Motor neuron (in vitro differentiated cells): Measurements from ENCODE around the gene OR11A1. TPM values are rescaled to one million over a fixed set of nuclear protein-coding genes. Genes with fewer than 3 reads are reported as not detected.
A peak's percentile ranks its signal among the peaks of the same experiment; 100 is the strongest.

Experiments used
- ATAC-seq, 8 experiments: fragments of 200-7000 bp; cut with Tn5 transposase; replicated peaks in 6 of 8; 2 replicates each; pipeline ENCODE4 v1.8.0; 2021; ENCODE audit warnings: mild to moderate bottlenecking in 8 of 8, moderate library complexity in 8 of 8
- H3K27ac ChIP-seq, 2 donors: fragments of 250-450 bp; sonication (Bioruptor Pico); 2 replicates each; pipeline ENCODE4 v1.9.0; 2021; ENCODE audit warnings: antibody characterized with exemption in 2 of 2, mild to moderate bottlenecking in 2 of 2, moderate library complexity in 1 of 2
- H3K4me1 ChIP-seq, 2 donors: fragments of 250-450 bp; sonication (Bioruptor Pico); replicated peaks in 1 of 2; 2 replicates each; pipeline ENCODE4 v1.6.1; 2021; ENCODE audit warnings: antibody characterized with exemption in 2 of 2, mild to moderate bottlenecking in 2 of 2, moderate library complexity in 1 of 2
- H3K4me3 ChIP-seq, 5 donors: fragments of 250-450 bp; sonication (Bioruptor Pico); 2 replicates each; pipeline ENCODE4 v1.9.0; 2021; ENCODE audit warnings: antibody characterized with exemption in 5 of 5, mild to moderate bottlenecking in 5 of 5, moderate library complexity in 4 of 5
- WGBS, 10 experiments: fragments of 450-650 bp; shearing (Covaris generic); methylation state at CpG; one replicate each; pipeline ENCODE4 v1.0.0; 2022; 5-methylcytosine and 5-hydroxymethylcytosine counted together
- in situ Hi-C, 9 experiments: fragments of 400-800 bp; cut with MboI; loops; one replicate each; pipeline ENCODE4 v1.15.0; 2021; ENCODE audit warnings: low sequenced_read_pairs in 9 of 9, low pct_unique_long_range_greater_than_20kb in 2 of 9; ENCODE audit not compliant: unreplicated experiment in 9 of 9
- total RNA-seq, 8 experiments: library from RNA; unstranded; fragments of 300-600 nt; gene quantifications; 2 replicates each; pipeline versions ENCODE4 v1.2.3 to v1.2.4, GENCODE V29; 2022

OR11A1 gene
- total RNA-seq, 8 experiments from 2014 or later, result 0.08 to 0.28 (median 0.28) TPM; not detected in 5

GRCh38 chr6:29490552-29490951 is 33.7 kb upstream of the OR11A1 start:
- in situ Hi-C loops, result no loop called here
- no peak for ATAC-seq
- no peaks in the 10 kb centered on the region for H3K4me1 ChIP-seq
- H3K27ac ChIP-seq, result no peak overlapping the region
- H3K4me3 ChIP-seq, result no peak overlapping the region
- 29 to 100% (median 60%) methylated on average over 1 of the region's 2 CpGs; no CpG with 5 or more reads in 3 of the 10 experiments for WGBS, 10 experiments

GRCh38 chr6:29490055-29490454 is 33.2 kb upstream of the OR11A1 start:
- Histone ChIP-seq H3K27ac (no peak overlapping the region), H3K4me1 (no peaks in the 10 kb centered on the region), H3K4me3 (no peak overlapping the region)
- WGBS, 10 experiments, result 22 to 94% (median 57%) methylated on average over 1 to 3 of the region's 3 CpGs; no CpG with 5 or more reads in 2 of the 10 experiments
- in situ Hi-C loops, result no loop called here
- ATAC-seq, result no peak

- Histone ChIP-seq H3K4me3 (no peak overlapping the region), H3K4me1 (no peaks in the 10 kb centered on the region), H3K27ac (no peak overlapping the region)
- ATAC-seq, result no peak
- in situ Hi-C loops, result no loop called here
- 23 to 100% (median 87%) methylated on average over 1 to 6 of the region's 8 CpGs; no CpG with 5 or more reads in 1 of the 10 experiments for WGBS, 10 experiments
These were observed 32.4 kb upstream of the OR11A1 start for GRCh38 chr6:29489286-29489685.

GRCh38 chr6:29488874-29489273 is 32.0 kb upstream of the OR11A1 start:
- no peak overlapping the region for H3K27ac ChIP-seq
- H3K4me1 ChIP-seq, result no peaks in the 10 kb centered on the region
- in situ Hi-C loops, result no loop called here
- ATAC-seq, result no peak
- no peak overlapping the region for H3K4me3 ChIP-seq

- ATAC-seq, result no peak
- in situ Hi-C loops, result no loop called here
- no peak within 1 kb of the TSS for H3K27ac ChIP-seq
- no peaks in the 10 kb centered on the region for H3K4me1 ChIP-seq
- WGBS, 10 experiments, result 54% methylated on average over 2 of the region's 2 CpGs; no CpG with 5 or more reads in 9 of the 10 experiments
- no peak within 1 kb of the TSS for H3K4me3 ChIP-seq
These were observed 30.8 kb upstream of the OR11A1 start, which contains the start of gene MAS1L for GRCh38 chr6:29487660-29488059. MAS1L (minus strand) TSS chr6:29487956; CDS start chr6:29487902, 54 bp downstream.

GRCh38 chr6:29487131-29487530 is 30.3 kb upstream of the OR11A1 start:
- 5 to 100% (median 50%) methylated on average over 1 to 4 of the region's 5 CpGs; no CpG with 5 or more reads in 5 of the 10 experiments for WGBS, 10 experiments
- H3K4me3 ChIP-seq, result no peak overlapping the region
- no peaks in the 10 kb centered on the region for H3K4me1 ChIP-seq
- in situ Hi-C loops, result no loop called here
- H3K27ac ChIP-seq, result no peak overlapping the region
- peak in 2 of 8 experiments; percentile 60 to 69 for ATAC-seq

- Histone ChIP-seq H3K4me3 (no peak overlapping the region), H3K27ac (no peak overlapping the region), H3K4me1 (no peaks in the 10 kb centered on the region)
- WGBS, 10 experiments, result 0 to 84% (median 60%) methylated on average over 2 to 4 of the region's 4 CpGs; no CpG with 5 or more reads in 3 of the 10 experiments
- peak in 2 of 8 experiments; percentile 67 to 85 for ATAC-seq
- in situ Hi-C loops, result no loop called here
These were observed 29.7 kb upstream of the OR11A1 start for GRCh38 chr6:29486577-29486976.

- Histone ChIP-seq H3K4me3 (no peak overlapping the region), H3K27ac (no peak overlapping the region), H3K4me1 (no peaks in the 10 kb centered on the region)
- in situ Hi-C loops, result no loop called here
- WGBS, 10 experiments, result 0 to 83% (median 33%) methylated on average over 1 of the region's 1 CpG; no CpG with 5 or more reads in 1 of the 10 experiments
- no peak for ATAC-seq
These were observed 26.9 kb upstream of the OR11A1 start for GRCh38 chr6:29483735-29484134.

- Histone ChIP-seq H3K4me1 (no peaks in the 10 kb centered on the region), H3K4me3 (no peak overlapping the region), H3K27ac (no peak overlapping the region)
- WGBS, 10 experiments, result 0 to 73% (median 27%) methylated on average over 2 to 3 of the region's 3 CpGs; no CpG with 5 or more reads in 2 of the 10 experiments
- in situ Hi-C loops, result no loop called here
- ATAC-seq, result no peak
These were observed 26.3 kb upstream of the OR11A1 start for GRCh38 chr6:29483186-29483585.

- Histone ChIP-seq H3K4me3 (no peak overlapping the region), H3K27ac (no peak overlapping the region), H3K4me1 (no peaks in the 10 kb centered on the region)
- in situ Hi-C loops, result no loop called here
- WGBS, 10 experiments, result 0 to 89% (median 44%) methylated on average over 1 to 2 of the region's 2 CpGs; no CpG with 5 or more reads in 6 of the 10 experiments
- ATAC-seq, result no peak
These were observed 22.7 kb upstream of the OR11A1 start for GRCh38 chr6:29479560-29479959.

- Histone ChIP-seq H3K27ac (no peak overlapping the region), H3K4me1 (no peaks in the 10 kb centered on the region), H3K4me3 (no peak overlapping the region)
- in situ Hi-C loops, result no loop called here
- no peak for ATAC-seq
- 20 to 90% (median 49%) methylated on average over 1 to 4 of the region's 5 CpGs; no CpG with 5 or more reads in 2 of the 10 experiments for WGBS, 10 experiments
These were observed 21.9 kb upstream of the OR11A1 start for GRCh38 chr6:29478740-29479139.

GRCh38 chr6:29477923-29478450 is 21.1 kb upstream of the OR11A1 start:
- no peak for ATAC-seq
- no peaks in the 10 kb centered on the region for H3K4me1 ChIP-seq
- WGBS, 10 experiments, result 0 to 80% (median 40%) methylated on average over 1 to 5 of the region's 5 CpGs; no CpG with 5 or more reads in 3 of the 10 experiments
- H3K4me3 ChIP-seq, result no peak overlapping the region
- in situ Hi-C loops, result no loop called here
- no peak overlapping the region for H3K27ac ChIP-seq

GRCh38 chr6:29474996-29475395 is 18.1 kb upstream of the OR11A1 start:
- 0 to 100% (median 46%) methylated on average over 1 to 2 of the region's 2 CpGs; no CpG with 5 or more reads in 4 of the 10 experiments for WGBS, 10 experiments
- Histone ChIP-seq H3K4me3 (no peak overlapping the region), H3K4me1 (no peaks in the 10 kb centered on the region), H3K27ac (no peak overlapping the region)
- in situ Hi-C loops, result no loop called here
- ATAC-seq, result no peak

GRCh38 chr6:29466241-29466640 is 9.4 kb upstream of the OR11A1 start:
- ATAC-seq, result no peak
- no peaks in the 10 kb centered on the region for H3K4me1 ChIP-seq
- 0 to 100% (median 53%) methylated on average over 1 to 6 of the region's 6 CpGs; no CpG with 5 or more reads in 1 of the 10 experiments for WGBS, 10 experiments
- H3K4me3 ChIP-seq, result no peak overlapping the region
- no peak overlapping the region for H3K27ac ChIP-seq
- in situ Hi-C loops, result no loop called here
